GM12878 (cell line): ENCODE data around the gene ERN1.

Experiments
- CTCF ChIP-seq, 3 experiments: IDR thresholded peaks in 2 of 3; conservative IDR thresholded peaks in 1 of 3; 2 replicates each; pipeline ENCODE4 v1.5.1; 2011; ENCODE audit warnings: low read depth in 3 of 3, low read length in 3 of 3, mild to moderate bottlenecking in 3 of 3, control low read depth in 2 of 3, moderate library complexity in 2 of 3, inconsistent platforms in 1 of 3, mixed read lengths in 1 of 3; ENCODE audit not compliant: control insufficient read depth in 2 of 3, insufficient read depth in 1 of 3; ENCODE audit errors: extremely low read depth in 1 of 3
- EED ChIP-seq: sonication (generic); IDR thresholded peaks from 2 replicates; pipeline ENCODE4 v1.6.1; 2016; ENCODE audit warnings: antibody characterized with exemption, low read depth
- EZH2 ChIP-seq: IDR thresholded peaks from 2 replicates; pipeline ENCODE4 v1.6.1; 2012; ENCODE audit warnings: low read depth, mild to moderate bottlenecking, control low read depth, inconsistent platforms, low read length, borderline replicate concordance; ENCODE audit not compliant: control insufficient read depth
- MAX ChIP-seq: IDR thresholded peaks from 2 replicates; pipeline ENCODE4 v1.6.1; 2012; ENCODE audit warnings: low read depth, low read length, improper control_type of control experiment
- MLLT1 ChIP-seq: fragments of 450-650 bp; IDR thresholded peaks from 2 replicates; pipeline ENCODE4 v1.6.1; 2016; ENCODE audit warnings: mild to moderate bottlenecking
- MTA2 ChIP-seq: fragments of 450-650 bp; IDR thresholded peaks from 2 replicates; pipeline ENCODE4 v1.6.1; 2016; ENCODE audit warnings: low read depth, mild to moderate bottlenecking, moderate library complexity
- PAX8 ChIP-seq: fragments of 450-650 bp; IDR thresholded peaks from 2 replicates; pipeline ENCODE4 v1.6.1; 2017; ENCODE audit warnings: mild to moderate bottlenecking, moderate library complexity
- POLR2A ChIP-seq: IDR thresholded peaks from 2 replicates; pipeline ENCODE4 v1.6.1; 2011; ENCODE audit warnings: low read depth, mild to moderate bottlenecking, low read length

GRCh38 chr17:64028874-64029464 is 101.0 kb downstream of the ERN1 start:
- TF ChIP-seq MAX (no peak), MLLT1 (no peak), EZH2 (no peak), MTA2 (no peak), EED (no peak), CTCF (IDR thresholded peaks at IDR 0.05 in 2 of 3, conservative IDR thresholded peaks at IDR 0.05 in 1 of 3; ENCODE audit: control insufficient read depth in 2 of 3, extremely low read depth in 1 of 3, insufficient read depth in 1 of 3, low read depth in 3 of 3, low read length in 3 of 3) (peak; percentile 62 to 75 (median 70)), POLR2A (no peak), PAX8 (no peak)
